HG03354 (cell line): Measurements from ENCODE around the gene ERC2.

ENCODE experiments used
- ATAC-seq: cut with Tn5 transposase; IDR thresholded peaks from one replicate; pipeline ENCODE4 v1.9.1; 2021; ENCODE audit warnings: mild to moderate bottlenecking; ENCODE audit not compliant: unreplicated experiment, poor library complexity, severe bottlenecking

Gene ERC2

GRCh38 chr3:56443372-56443771, 24.9 kb downstream of the ERC2 start:
- ATAC-seq, result no peak

DNA sequence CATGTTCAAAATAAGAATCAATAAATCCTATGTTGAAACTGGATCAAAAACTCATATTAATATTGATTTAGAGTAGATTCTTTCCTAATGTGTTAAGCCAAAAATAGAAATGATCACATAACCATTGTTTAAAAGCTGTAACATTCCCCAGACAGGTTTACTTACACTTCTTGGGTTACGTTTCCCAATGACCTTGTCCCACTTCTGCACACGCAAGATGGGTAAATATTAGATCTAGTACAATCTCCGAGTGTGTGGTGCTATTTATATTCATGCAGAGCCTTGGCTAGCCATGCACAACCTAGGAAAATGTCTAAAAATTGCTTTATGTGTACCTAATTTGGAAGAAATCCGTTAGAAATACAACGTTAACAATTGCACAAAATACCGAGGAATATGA, 39.6 kb downstream of the ERC2 start:
- ATAC-seq, result no peak

DNA sequence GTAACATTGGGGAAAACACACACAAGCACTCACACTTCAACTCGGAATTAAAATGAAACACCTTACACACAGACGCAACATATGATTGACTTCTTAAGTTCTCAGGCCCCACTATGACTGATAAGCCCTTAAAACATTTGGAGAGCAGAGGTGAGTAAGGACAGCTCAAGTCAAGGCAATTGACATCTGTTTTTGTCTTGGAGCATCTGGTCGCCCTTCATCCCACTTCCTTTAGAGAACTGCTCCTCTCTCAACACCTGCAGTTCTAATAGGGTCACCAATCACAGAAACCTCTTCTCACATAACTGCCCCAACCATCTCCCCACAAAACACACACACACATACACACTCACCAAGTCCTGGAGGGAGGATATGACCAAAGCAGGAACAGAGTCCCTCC, 43.4 kb downstream of the ERC2 start:
- ATAC-seq, result no peak

DNA sequence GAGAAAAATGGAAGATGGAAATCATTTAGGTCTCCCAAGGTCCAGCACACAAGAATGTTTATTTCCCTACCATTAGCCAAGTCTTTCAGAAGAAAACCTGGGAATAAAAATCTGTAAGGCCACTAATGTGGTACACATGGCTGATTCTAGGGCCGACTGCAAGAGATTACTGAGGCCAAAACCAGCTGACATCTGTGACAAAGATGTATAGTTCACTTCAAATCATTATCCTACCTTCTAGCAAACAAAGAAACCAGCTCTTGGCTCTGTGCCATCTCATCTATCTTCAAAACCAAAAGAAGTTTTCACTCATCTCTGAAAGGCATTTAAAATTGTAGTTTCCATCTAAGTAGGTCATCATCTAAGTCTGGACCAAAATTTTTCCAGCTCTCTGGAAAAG, 43.9 kb downstream of the ERC2 start:
- ATAC-seq, result no peak

GRCh38 chr3:56423661-56424099, 44.6 kb downstream of the ERC2 start:
- ATAC-seq, result no peak

DNA sequence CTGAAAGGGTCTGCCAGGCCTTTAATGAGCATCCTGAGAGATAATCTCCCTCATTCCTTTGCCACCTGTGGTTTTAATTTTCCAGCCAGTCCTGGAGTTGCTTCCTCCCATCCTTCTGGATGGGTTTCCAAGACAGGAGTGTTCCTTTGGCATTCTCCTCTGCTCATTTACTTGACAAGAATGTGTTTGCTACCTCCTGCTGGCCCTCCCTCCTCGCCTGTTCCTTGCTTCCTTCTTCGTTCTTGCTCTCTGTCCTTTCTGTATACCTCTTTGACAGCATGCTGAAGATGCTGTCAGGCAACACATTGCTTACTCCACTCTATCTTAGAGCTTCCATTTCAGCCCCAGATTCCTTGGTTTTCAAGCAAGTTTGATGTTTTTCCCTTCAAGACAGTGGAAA, 46.0 kb downstream of the ERC2 start:
- ATAC-seq, result no peak

DNA sequence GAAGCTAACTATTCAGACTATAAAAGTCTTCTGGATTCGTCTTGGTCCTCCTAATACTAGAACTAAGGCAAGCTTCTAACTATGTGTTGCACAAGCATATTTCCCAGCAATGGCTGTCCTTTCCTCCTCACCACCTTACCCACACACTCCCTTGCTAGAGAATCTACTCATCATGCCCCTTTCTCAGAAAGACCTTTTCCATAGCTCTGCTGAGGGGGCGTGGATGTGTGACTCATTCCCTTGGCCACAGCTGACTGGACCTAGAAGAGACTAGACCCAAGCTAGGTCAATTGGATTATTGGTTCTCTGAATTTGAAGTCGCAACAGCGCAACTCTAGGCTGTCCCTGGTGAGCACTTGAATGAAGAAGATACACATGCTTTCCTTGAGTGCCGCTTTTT, 47.1 kb downstream of the ERC2 start:
- no peak for ATAC-seq

- ATAC-seq, result no peak
These were observed 52.6 kb downstream of the ERC2 start for GRCh38 chr3:56415652-56416051.

DNA sequence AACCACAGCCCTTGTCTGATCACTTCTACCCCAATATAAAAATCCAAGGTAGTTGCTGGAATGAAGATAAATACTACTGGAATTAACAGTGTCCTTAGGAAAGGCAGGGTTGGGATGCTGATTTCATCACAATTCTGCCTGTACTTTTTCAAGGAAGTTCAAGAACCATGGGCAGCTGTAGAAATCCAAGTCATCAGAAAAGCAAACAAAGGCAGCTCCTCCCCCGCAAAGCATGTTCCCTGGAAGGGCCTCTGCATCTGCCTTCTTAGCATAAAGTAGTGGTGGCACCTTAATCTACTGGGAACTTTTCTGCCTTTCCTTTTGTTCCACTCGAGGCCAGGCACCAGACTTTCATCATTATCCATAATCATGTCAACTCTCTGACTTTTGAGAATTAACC, 54.4 kb downstream of the ERC2 start:
- no peak for ATAC-seq

DNA sequence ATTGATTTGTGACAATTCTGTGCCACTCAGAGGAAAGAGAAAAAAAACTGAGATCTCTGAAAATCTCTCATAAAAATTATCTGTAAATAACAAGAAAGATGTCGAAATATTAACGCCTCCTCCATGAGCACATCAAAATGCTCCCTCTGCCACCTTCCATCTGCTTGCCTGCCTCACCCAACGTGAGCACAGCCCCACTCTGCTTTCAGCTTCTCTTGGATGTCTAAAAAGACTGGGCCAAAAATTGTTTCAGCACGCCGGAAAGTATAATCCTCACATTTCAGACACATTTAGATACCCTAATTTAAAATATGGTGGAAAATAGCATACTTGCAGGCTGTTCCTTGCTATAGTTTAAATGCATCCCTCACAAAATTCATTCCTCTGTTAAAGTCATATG, 57.1 kb downstream of the ERC2 start:
- ATAC-seq, result no peak

- no peak for ATAC-seq
These were observed 57.7 kb downstream of the ERC2 start for GRCh38 chr3:56410576-56410975.

- no peak for ATAC-seq
These were observed 58.5 kb downstream of the ERC2 start for GRCh38 chr3:56409790-56410189.

DNA sequence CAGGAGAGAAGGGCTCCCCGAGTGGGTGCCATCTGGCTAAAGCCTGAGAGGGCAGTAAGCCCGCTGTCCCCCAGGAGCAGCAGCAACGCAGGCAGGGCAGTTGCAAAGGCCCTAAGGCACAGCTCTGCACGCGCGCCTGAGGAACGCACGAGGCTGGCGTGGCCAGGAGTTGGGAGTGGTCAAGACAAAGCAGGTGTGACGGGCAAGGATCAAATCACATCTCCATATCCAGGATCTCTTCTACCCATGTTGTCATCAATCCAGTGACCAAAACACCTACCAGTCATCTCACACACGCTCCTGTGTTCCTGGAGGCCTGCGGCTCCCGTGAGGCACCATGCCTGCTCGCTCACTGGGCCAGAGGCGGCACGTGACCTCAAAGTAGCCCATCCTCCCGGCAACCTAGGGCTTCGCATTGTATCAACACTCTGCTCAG, 59.5 kb downstream of the ERC2 start:
- no peak for ATAC-seq

GRCh38 chr3:56406826-56407515, 61.3 kb downstream of the ERC2 start:
- no peak for ATAC-seq

GRCh38 chr3:56404884-56405283, 63.4 kb downstream of the ERC2 start:
- ATAC-seq, result no peak

DNA sequence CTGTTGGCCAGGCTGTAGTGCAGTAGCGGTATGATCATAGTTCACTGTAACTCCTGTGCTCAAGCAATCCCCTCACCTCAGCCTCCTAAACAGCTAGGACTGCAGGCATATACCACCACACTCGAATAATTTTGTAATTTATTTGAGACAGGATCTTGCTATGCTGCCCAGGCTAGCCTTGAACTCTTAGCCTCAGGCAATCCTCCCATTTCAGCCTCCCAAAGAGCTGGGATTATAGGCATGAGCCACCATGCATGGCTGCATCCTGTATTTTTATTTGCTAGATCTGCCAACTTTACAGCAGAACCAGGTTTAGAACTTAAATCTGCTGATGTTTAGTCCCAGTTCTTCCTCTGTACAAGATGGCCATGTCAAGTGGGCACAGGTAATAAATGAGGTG, 69.6 kb downstream of the ERC2 start:
- no peak for ATAC-seq

DNA sequence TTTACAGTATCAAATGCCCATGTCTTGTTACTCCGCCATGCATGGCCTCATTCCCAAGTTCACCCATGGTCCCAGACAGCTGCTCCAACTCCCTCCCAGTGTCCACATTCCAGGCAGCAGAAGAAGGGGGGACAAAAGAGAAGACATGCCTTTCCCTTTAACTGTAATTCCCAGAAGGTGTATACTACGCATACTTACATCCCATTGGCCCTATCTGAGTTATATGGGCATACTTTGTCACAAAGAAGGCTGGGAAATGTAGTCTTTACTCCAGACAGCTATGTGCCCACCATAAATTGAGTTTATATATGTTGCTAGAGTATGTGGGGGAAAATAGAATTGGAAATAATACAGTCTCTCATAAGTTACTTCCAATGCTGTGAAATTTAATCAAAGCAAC, 70.5 kb downstream of the ERC2 start:
- no peak for ATAC-seq

- ATAC-seq, result no peak
These were observed 79.0 kb downstream of the ERC2 start for GRCh38 chr3:56389183-56389830.

DNA sequence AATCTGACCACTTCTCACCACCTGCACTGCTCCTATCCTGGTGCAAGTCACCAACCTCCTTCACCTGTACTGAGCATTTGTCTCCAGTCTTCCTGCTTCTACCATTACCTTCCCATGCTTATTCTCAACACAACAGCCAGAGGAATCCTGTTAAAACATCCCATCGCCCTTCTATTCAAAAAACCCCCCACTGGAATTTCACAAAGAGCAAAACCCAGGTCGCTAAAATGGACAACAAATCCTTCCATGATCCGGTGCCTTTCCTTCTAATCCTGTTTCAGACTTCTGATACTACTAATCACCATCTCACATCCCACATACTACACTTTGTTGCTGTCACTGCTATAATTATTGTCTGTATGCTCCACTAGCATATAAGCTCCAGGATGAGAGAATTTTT, 85.2 kb downstream of the ERC2 start:
- ATAC-seq, result no peak

GRCh38 chr3:56379723-56380287, 88.5 kb downstream of the ERC2 start:
- no peak for ATAC-seq

- ATAC-seq, result no peak
These were observed 92.6 kb downstream of the ERC2 start for GRCh38 chr3:56375654-56376053.
